Liver (tissue), 9 donors: ENCODE measurements around the gene RANBP3. TPM values are rescaled to one million over a fixed set of nuclear protein-coding genes. Genes with fewer than 3 reads are reported as not detected.

Source experiments
- DNase-seq: peaks from one replicate; pipeline ENCODE4 v3.0.0-alpha.2; 2017; ENCODE audit warnings: low spot score
- H3K27ac ChIP-seq, 2 donors: one replicate each; pipeline ENCODE4 v1.7.0; 2013; ENCODE audit warnings: inconsistent platforms in 2 of 2, low read length in 2 of 2, control low read depth in 1 of 2, low read depth in 1 of 2, mild to moderate bottlenecking in 1 of 2
- H3K27me3 ChIP-seq, 4 donors: one replicate each; pipeline versions ENCODE4 v1.6.1 to v1.7.0; 2013; ENCODE audit warnings: low read length in 3 of 4, inconsistent platforms in 1 of 4, mild to moderate bottlenecking in 1 of 4, moderate library complexity in 1 of 4; ENCODE audit not compliant: control insufficient read depth in 4 of 4, insufficient read depth in 4 of 4
- H3K36me3 ChIP-seq, 4 donors: one replicate each; pipeline versions ENCODE4 v1.6.1 to v1.7.0; 2013; ENCODE audit warnings: low read length in 3 of 4, mild to moderate bottlenecking in 3 of 4, low read depth in 1 of 4, moderate library complexity in 1 of 4; ENCODE audit not compliant: control insufficient read depth in 4 of 4, insufficient read depth in 3 of 4
- H3K4me1 ChIP-seq, 4 donors: one replicate each; pipeline versions ENCODE4 v1.6.1 to v1.7.0; 2013; ENCODE audit warnings: low read length in 3 of 4, mild to moderate bottlenecking in 3 of 4, moderate library complexity in 1 of 4; ENCODE audit not compliant: control insufficient read depth in 4 of 4, insufficient read depth in 4 of 4
- H3K4me3 ChIP-seq, 3 donors: one replicate each; pipeline versions ENCODE4 v1.6.1 to v1.7.0; 2013; ENCODE audit warnings: low read length in 3 of 3, control low read depth in 1 of 3, low read depth in 1 of 3, mild to moderate bottlenecking in 1 of 3
- H3K9ac ChIP-seq, 2 donors: one replicate each; pipeline ENCODE4 v1.7.0; 2013; ENCODE audit warnings: low read length in 2 of 2, mild to moderate bottlenecking in 2 of 2, moderate library complexity in 2 of 2, control low read depth in 1 of 2, low read depth in 1 of 2
- H3K9me3 ChIP-seq, 4 donors: one replicate each; pipeline versions ENCODE4 v1.6.1 to v1.7.0; 2013; ENCODE audit warnings: low read length in 3 of 4; ENCODE audit not compliant: control insufficient read depth in 4 of 4
- ATF3 ChIP-seq: IDR thresholded peaks from 2 replicates; pipeline ENCODE4 v1.6.1; 2016; ENCODE audit warnings: antibody characterized with exemption
- CTCF ChIP-seq: fragments of 150-350 bp; IDR thresholded peaks from 2 replicates; pipeline ENCODE4 v1.5.1; 2017; ENCODE audit warnings: improper control_type of control experiment, low read depth, low read length; ENCODE audit not compliant: missing input control
- FOXA1 ChIP-seq: IDR thresholded peaks from 2 replicates; pipeline ENCODE4 v1.6.1; 2016; ENCODE audit warnings: antibody characterized with exemption
- FOXA2 ChIP-seq: IDR thresholded peaks from 2 replicates; pipeline ENCODE4 v1.6.1; 2016; ENCODE audit warnings: antibody characterized with exemption
- GABPA ChIP-seq, 2 donors: IDR thresholded peaks in 1 of 2; conservative IDR thresholded peaks in 1 of 2; 2 replicates each; pipeline ENCODE4 v1.6.1; 2016; ENCODE audit warnings: antibody characterized with exemption in 2 of 2, mild to moderate bottlenecking in 1 of 2, moderate library complexity in 1 of 2
- HNF4A ChIP-seq, 2 donors: conservative IDR thresholded peaks; 2 replicates each; pipeline ENCODE4 v1.6.1; 2016; ENCODE audit warnings: antibody characterized with exemption in 2 of 2, mild to moderate bottlenecking in 2 of 2
- HNF4G ChIP-seq: IDR thresholded peaks from 2 replicates; pipeline ENCODE4 v1.6.1; 2016; ENCODE audit warnings: antibody characterized with exemption
- JUND ChIP-seq, 2 donors: IDR thresholded peaks; 2 replicates each; pipeline ENCODE4 v1.6.1; 2016; ENCODE audit warnings: antibody characterized with exemption in 2 of 2
- REST ChIP-seq: IDR thresholded peaks from 2 replicates; pipeline ENCODE4 v1.6.1; 2016; ENCODE audit warnings: antibody characterized with exemption, mild to moderate bottlenecking
- RXRA ChIP-seq, 2 donors: IDR thresholded peaks; 2 replicates each; pipeline ENCODE4 v1.6.1; 2017 to 2018; ENCODE audit warnings: antibody characterized with exemption in 2 of 2, mild to moderate bottlenecking in 1 of 2
- SP1 ChIP-seq: IDR thresholded peaks from 2 replicates; pipeline ENCODE4 v1.6.1; 2018; ENCODE audit warnings: antibody characterized with exemption, mild to moderate bottlenecking
- TAF1 ChIP-seq: conservative IDR thresholded peaks from 2 replicates; pipeline ENCODE4 v1.6.1; 2016; ENCODE audit warnings: antibody characterized with exemption, mild to moderate bottlenecking
- YY1 ChIP-seq: IDR thresholded peaks from 2 replicates; pipeline ENCODE4 v1.6.1; 2016; ENCODE audit warnings: antibody characterized with exemption, mild to moderate bottlenecking
- ZBTB33 ChIP-seq: IDR thresholded peaks from 2 replicates; pipeline ENCODE4 v1.6.1; 2016; ENCODE audit warnings: antibody characterized with exemption
- WGBS: extraction: QIAGEN DNeasy Blood & Tissue Kit; methylation state at CpG from one replicate; pipeline ENCODE4 v1.1.7; 2013; 5-methylcytosine and 5-hydroxymethylcytosine counted together
- polyA plus RNA-seq, 2 donors: library from polyadenylated mRNA; stranded (reverse) in 1 of 2; unstranded in 1 of 2; fragments of 200-250 nt in 1 of 2; fragments of >200 nt in 1 of 2; fragmentation: Nextera tagmentation in 1 of 2; extraction: Ambion mirVana in 1 of 2; gene quantifications; one replicate each; pipeline versions ENCODE4 v1.2.1 to v1.2.3, GENCODE V29; 2013 to 2015
- total RNA-seq, 2 donors: library from RNA; depleted of rRNA; stranded (reverse); fragments of >200 nt; gene quantifications; one replicate each; pipeline ENCODE4 v1.2.3, GENCODE V29; 2014
- donor health status: healthy.
- donor health status: healthy.
- donor health status: healthy.
- donor health status: healthy.
- donor health status: healthy.

Gene RANBP3
- total and polyA plus RNA-seq, 4 donors = 10.0 to 23.3 (median 20.7) TPM

GRCh38 chr19:6015841-6016545 is 38.1 kb upstream of the RANBP3 start:
- Histone ChIP-seq H3K27me3 (no peaks in the 10 kb centered on the region), H3K36me3 (no peaks in the 10 kb centered on the region), H3K9me3 (no peaks in the 10 kb centered on the region), H3K9ac (no peak overlapping the region), H3K27ac (no peak overlapping the region), H3K4me1 (peaks cover 2 to 11% (median 8%) of the 10 kb centered on the region in 4 donors), H3K4me3 (no peak overlapping the region)
- no peak for DNase-seq
- TF ChIP-seq GABPA (IDR thresholded peaks at IDR 0.05 in 1 of 2, conservative IDR thresholded peaks at IDR 0.05 in 1 of 2) (no peak), ZBTB33 (no peak), HNF4A (conservative IDR thresholded peaks at IDR 0.05) (no peak), YY1 (no peak), CTCF (no peak), SP1 (no peak)
- WGBS = 97% methylated on average over 26 of the region's 26 CpGs

GRCh38 chr19:6014551-6015135 is 36.7 kb upstream of the RANBP3 start:
- Histone ChIP-seq H3K27ac (no peak overlapping the region), H3K4me3 (no peak overlapping the region), H3K9me3 (no peaks in the 10 kb centered on the region), H3K4me1 (no peaks in the 10 kb centered on the region), H3K9ac (no peak overlapping the region), H3K27me3 (no peaks in the 10 kb centered on the region), H3K36me3 (no peaks in the 10 kb centered on the region)
- no peak for TF ChIP-seq JUND (IDR thresholded peaks at IDR 0.05)
- TF ChIP-seq YY1 = no peak
- no peak for TF ChIP-seq TAF1
- TF ChIP-seq RXRA (IDR thresholded peaks at IDR 0.05) = no peak
- TF ChIP-seq FOXA2 = no peak
- no peak for TF ChIP-seq HNF4G
- TF ChIP-seq REST = no peak
- TF ChIP-seq FOXA1 = no peak
- TF ChIP-seq SP1 = no peak
- TF ChIP-seq GABPA (IDR thresholded peaks at IDR 0.05 in 1 of 2, conservative IDR thresholded peaks at IDR 0.05 in 1 of 2) = no peak
- TF ChIP-seq HNF4A (conservative IDR thresholded peaks at IDR 0.05) = no peak
- TF ChIP-seq ZBTB33 = no peak
- no peak for TF ChIP-seq CTCF
- TF ChIP-seq ATF3 = no peak
- 95% methylated on average over 13 of the region's 13 CpGs for WGBS
- DNase-seq = no peak
